GM10248 (cell line): Measurements from ENCODE around the gene KLHDC8B.
A peak's percentile ranks its signal among the peaks of the same experiment; 100 is the strongest.

Source experiments
- CTCF ChIA-PET: fragments of 300-600 bp; sonication (Branson Sonifier 250); formaldehyde crosslinking; extraction: SDS; loops from one replicate; lab custom pipeline; 2021; ENCODE audit warnings: antibody characterized with exemption; lab: Yijun Ruan, JAX
- POLR2A ChIA-PET: fragments of 350-650 bp; sonication (Branson Sonifier 250); formaldehyde crosslinking; extraction: SDS; loops from one replicate; lab custom pipeline; 2020; ENCODE audit warnings: antibody characterized with exemption; lab: Yijun Ruan, JAX
- DNase-seq: peaks from one replicate; pipeline ENCODE4 v3.0.0; 2012; ENCODE audit errors: extremely low spot score
- TF ChIP-seq, protein P1 (sequence below): IDR thresholded peaks from 2 replicates; pipeline ENCODE4 v1.5.1; 2012; ENCODE audit warnings: mild to moderate bottlenecking, low read depth; ENCODE audit errors: extremely low read depth, missing control alignments, control extremely low read depth

KLHDC8B gene

GRCh38 chr3:49162751-49163419, 8.5 kb upstream of the KLHDC8B start:
- ChIA-PET CTCF (interaction anchor here (0.8 to 2.7 kb wide), 5 partner anchors 8 to 175 kb away, joined by 3 to 16 read pairs (median 3); partner anchors contain the start of gene KLHDC8B), POLR2A (interaction anchor here (1.1 kb wide), 1 partner anchor 177 kb away, joined by 3 read pairs; the partner anchor contains the start of gene USP4)
- no peak for DNase-seq
- TF ChIP-seq, protein P1, sequence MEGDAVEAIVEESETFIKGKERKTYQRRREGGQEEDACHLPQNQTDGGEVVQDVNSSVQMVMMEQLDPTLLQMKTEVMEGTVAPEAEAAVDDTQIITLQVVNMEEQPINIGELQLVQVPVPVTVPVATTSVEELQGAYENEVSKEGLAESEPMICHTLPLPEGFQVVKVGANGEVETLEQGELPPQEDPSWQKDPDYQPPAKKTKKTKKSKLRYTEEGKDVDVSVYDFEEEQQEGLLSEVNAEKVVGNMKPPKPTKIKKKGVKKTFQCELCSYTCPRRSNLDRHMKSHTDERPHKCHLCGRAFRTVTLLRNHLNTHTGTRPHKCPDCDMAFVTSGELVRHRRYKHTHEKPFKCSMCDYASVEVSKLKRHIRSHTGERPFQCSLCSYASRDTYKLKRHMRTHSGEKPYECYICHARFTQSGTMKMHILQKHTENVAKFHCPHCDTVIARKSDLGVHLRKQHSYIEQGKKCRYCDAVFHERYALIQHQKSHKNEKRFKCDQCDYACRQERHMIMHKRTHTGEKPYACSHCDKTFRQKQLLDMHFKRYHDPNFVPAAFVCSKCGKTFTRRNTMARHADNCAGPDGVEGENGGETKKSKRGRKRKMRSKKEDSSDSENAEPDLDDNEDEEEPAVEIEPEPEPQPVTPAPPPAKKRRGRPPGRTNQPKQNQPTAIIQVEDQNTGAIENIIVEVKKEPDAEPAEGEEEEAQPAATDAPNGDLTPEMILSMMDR: no peak

DNA sequence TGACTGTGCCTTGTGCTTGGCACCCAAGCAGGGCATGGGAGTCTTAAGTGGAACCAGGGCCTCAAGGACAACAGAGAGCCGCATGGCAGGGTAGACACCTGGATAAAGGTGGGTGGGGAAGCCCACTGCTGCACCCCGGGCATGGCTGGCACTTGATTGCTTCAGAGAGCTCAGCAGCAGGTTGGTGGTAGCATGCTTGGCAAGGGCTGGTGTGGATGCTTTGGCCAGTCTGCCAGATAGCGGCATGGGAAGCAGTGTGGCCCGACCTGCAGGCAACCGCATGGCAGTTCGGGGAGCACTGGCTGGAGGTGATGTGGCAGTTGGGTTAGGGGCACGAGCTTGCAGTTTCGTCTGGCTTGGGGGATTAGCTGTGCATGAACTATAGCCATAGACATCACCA, 7.8 kb upstream of the KLHDC8B start:
- CTCF ChIA-PET: interaction anchor here (0.8 to 2.2 kb wide), 3 partner anchors 10 to 174 kb away, joined by 3 to 5 read pairs (median 3); no protein-coding TSS in a partner anchor
- POLR2A ChIA-PET: interaction anchor here (1.1 kb wide), 1 partner anchor 177 kb away, joined by 3 read pairs; the partner anchor contains the start of gene USP4
- TF ChIP-seq, protein P1: no peak
- DNase-seq: no peak

- ChIA-PET POLR2A (interaction anchor here (0.7 kb wide), 1 partner anchor 41 kb away, joined by 3 read pairs; no protein-coding TSS in a partner anchor), CTCF (interaction anchor here (0.6 to 2.2 kb wide), 6 partner anchors 11 to 284 kb away, joined by 3 to 6 read pairs (median 4); no protein-coding TSS in a partner anchor)
- no peak for DNase-seq
- TF ChIP-seq, protein P1: no peak
Observed at GRCh38 chr3:49164983-49165720, 6.2 kb upstream of the KLHDC8B start.

GRCh38 chr3:49165771-49166751, 5.3 kb upstream of the KLHDC8B start, which contains the start of gene CCDC71:
CCDC71 (minus strand) TSS chr3:49166331; CDS start chr3:49164208, 2,123 bp downstream.
- ChIA-PET CTCF (interaction anchor here (0.6 to 6.1 kb wide), 5 partner anchors 12 to 283 kb away, joined by 3 to 56 read pairs (median 6); no protein-coding TSS in a partner anchor), POLR2A (interaction anchor here (0.7 kb wide), 1 partner anchor 42 kb away, joined by 3 read pairs; no protein-coding TSS in a partner anchor)
- TF ChIP-seq, protein P1: no peak
- DNase-seq: peak; percentile 94

DNA sequence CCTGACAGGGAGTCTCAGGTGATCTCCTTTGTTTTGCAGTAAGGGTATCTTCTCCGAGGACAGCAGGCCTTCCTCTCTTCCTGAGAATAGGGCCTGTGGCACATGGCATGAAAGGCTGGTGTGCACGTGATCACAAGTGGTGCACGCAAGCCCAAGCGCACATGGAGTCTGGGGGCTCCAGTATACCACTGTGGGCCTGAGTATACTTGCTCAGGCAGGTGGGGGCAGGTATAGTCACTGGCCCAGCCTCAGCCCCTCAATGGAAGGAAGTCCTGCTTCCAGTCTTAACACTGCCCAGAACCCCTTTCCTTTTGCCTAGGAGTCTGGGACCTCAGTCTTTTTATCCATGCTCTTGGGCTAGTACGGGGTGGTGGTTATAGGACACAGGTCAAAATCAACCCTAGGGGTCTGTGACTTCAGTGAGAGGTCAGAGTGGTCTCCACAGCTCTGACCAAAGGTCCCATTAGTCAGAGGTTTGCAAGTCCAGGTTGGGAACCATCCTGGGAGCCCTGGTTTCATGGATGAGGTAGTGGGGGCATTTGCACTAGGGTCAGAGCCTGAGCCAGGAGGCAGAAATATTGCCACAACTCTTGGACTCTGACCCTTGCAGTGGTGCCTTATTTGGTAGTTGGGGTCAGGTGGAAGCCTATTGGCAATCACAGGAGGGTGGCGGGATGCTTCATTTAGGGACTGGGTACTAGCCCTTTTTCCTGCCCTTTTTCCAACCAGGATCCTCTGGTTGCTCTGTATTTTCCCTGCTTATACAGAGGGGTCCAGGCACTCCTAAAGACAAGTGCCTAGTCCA, 4.4 kb upstream of the KLHDC8B start:
- TF ChIP-seq, protein P1: no peak
- CTCF ChIA-PET: interaction anchor here (6.1 kb wide), 1 partner anchor 281 kb away, joined by 56 read pairs; no protein-coding TSS in a partner anchor
- POLR2A ChIA-PET: no interaction called here
- DNase-seq: no peak
